RWPE1 (cell line): Measurements from ENCODE around the gene ARHGAP35.

Experiments
- CTCF ChIA-PET: fragments of 350-600 bp; sonication (Branson Sonifier 250); formaldehyde crosslinking; extraction: SDS; loops from one replicate; lab custom pipeline; 2021; lab: Yijun Ruan, JAX
- POLR2A ChIA-PET: fragments of 400-600 bp; formaldehyde crosslinking; extraction: SDS; loops from one replicate; lab custom pipeline; 2020; ENCODE audit warnings: antibody characterized with exemption; ENCODE audit not compliant: low non-redundant PET; lab: Yijun Ruan, JAX
- DNase-seq: peaks from one replicate; pipeline ENCODE4 v3.0.0; 2012; ENCODE audit warnings: low spot score
- H3K27ac ChIP-seq: fragments of 450-650 bp; 2 replicates; pipeline ENCODE4 v1.5.1; 2017
- CTCF ChIP-seq: fragments of 450-650 bp; conservative IDR thresholded peaks from 2 replicates; pipeline ENCODE4 v1.5.1; 2017; ENCODE audit warnings: low read depth, mild to moderate bottlenecking

ARHGAP35 gene

GRCh38 chr19:46860125-46860845 lies 512 bp upstream of the ARHGAP35 start:
- POLR2A ChIA-PET, result no interaction called here
- H3K27ac ChIP-seq, result peak overlapping the region; percentile 99
- CTCF ChIA-PET, result interaction anchor here (0.6 to 1.6 kb wide), 2 partner anchors 112 to 131 kb away, joined by 3 to 4 read pairs; no protein-coding TSS in a partner anchor
- peak; percentile 97 for DNase-seq
- TF ChIP-seq CTCF, result no peak

GRCh38 chr19:46861691-46862502 lies 1.1 kb downstream of the ARHGAP35 start:
- no peak for TF ChIP-seq CTCF
- no peak for DNase-seq
- ChIA-PET POLR2A (interaction anchor here (0.8 kb wide), 1 partner anchor 41 kb away, joined by 6 read pairs; no protein-coding TSS in a partner anchor), CTCF (interaction anchor here (1.2 to 1.6 kb wide), 3 partner anchors 22 to 140 kb away, joined by 3 to 5 read pairs (median 5); no protein-coding TSS in a partner anchor)
- peak overlapping the region; percentile 99 for H3K27ac ChIP-seq

- H3K27ac ChIP-seq, result peak overlapping the region; percentile 99
- POLR2A ChIA-PET, result no interaction called here
- TF ChIP-seq CTCF, result no peak
- DNase-seq, result no peak
- CTCF ChIA-PET, result no interaction called here
Measured at GRCh38 chr19:46862503-46862834, 1.7 kb downstream of the ARHGAP35 start.

- POLR2A ChIA-PET, result no interaction called here
- DNase-seq, result no peak
- CTCF ChIA-PET, result interaction anchor here (0.6 kb wide), 4 partner anchors 63 to 78 kb away, joined by 3 to 5 read pairs (median 3); no protein-coding TSS in a partner anchor
- TF ChIP-seq CTCF, result no peak
- H3K27ac ChIP-seq, result peak overlapping the region; percentile 78
Measured at GRCh38 chr19:46862974-46863632, 2.3 kb downstream of the ARHGAP35 start.

- DNase-seq, result peak; percentile 82
- CTCF ChIA-PET, result interaction anchor here (0.6 kb wide), 4 partner anchors 24 to 432 kb away, joined by 3 to 5 read pairs (median 3); no protein-coding TSS in a partner anchor
Measured at GRCh38 chr19:46863818-46864629, 3.2 kb downstream of the ARHGAP35 start.

More at GRCh38 chr19:46863818-46864629, 3.2 kb downstream of the ARHGAP35 start:
- no peak for TF ChIP-seq CTCF
- POLR2A ChIA-PET, result no interaction called here
- H3K27ac ChIP-seq, result peak overlapping the region; percentile 78
